Cardiac muscle cell (in vitro differentiated cells and primary cell): Measurements from ENCODE around the gene UBE4B. TPM values are rescaled to one million over a fixed set of nuclear protein-coding genes. Genes with fewer than 3 reads are reported as not detected.

ENCODE experiments used
- DNase-seq, 2 donors: peaks; one replicate each; pipeline versions ENCODE4 v3.0.0 to v3.0.0-alpha.2; 2010 to 2017; ENCODE audit warnings: low read depth in 1 of 2, low spot score in 1 of 2
- H3K27ac ChIP-seq: fragments of 200-600 bp; sonication (generic); 2 replicates; pipeline ENCODE4 v1.5.1; 2016
- H3K27me3 ChIP-seq: fragments of 200-600 bp; sonication (generic); 2 replicates; pipeline ENCODE4 v1.6.0; 2016; ENCODE audit warnings: control low read depth
- H3K36me3 ChIP-seq: fragments of 200-600 bp; sonication (generic); 2 replicates; pipeline ENCODE4 v1.5.1; 2016; ENCODE audit warnings: control low read depth
- H3K4me1 ChIP-seq: fragments of 200-600 bp; sonication (generic); 2 replicates; pipeline ENCODE4 v1.8.1; 2017; ENCODE audit warnings: low read depth, mild to moderate bottlenecking, mixed run types
- H3K4me3 ChIP-seq: fragments of 200-600 bp; sonication (generic); 2 replicates; pipeline ENCODE4 v1.5.1; 2016; ENCODE audit warnings: mild to moderate bottlenecking
- H3K9me3 ChIP-seq: fragments of 200-600 bp; sonication (generic); 2 replicates; pipeline ENCODE4 v1.5.1; 2017; ENCODE audit warnings: low read depth, mild to moderate bottlenecking, control low read depth
- CTCF ChIP-seq: IDR thresholded peaks from 2 replicates; pipeline ENCODE4 v1.5.1; 2012; ENCODE audit warnings: low read depth, mild to moderate bottlenecking, low read length
- polyA plus RNA-seq: library from polyadenylated mRNA; unstranded; fragments of >200 nt; fragmentation: Nextera tagmentation; extraction: Ambion mirVana; gene quantifications from 2 replicates; pipeline ENCODE4 v1.2.1, GENCODE V29; 2016
- total RNA-seq: library from RNA; depleted of rRNA; stranded (reverse); fragments of >200 nt; gene quantifications from 2 replicates; pipeline ENCODE4 v1.2.3, GENCODE V29; 2016

UBE4B gene
- total and polyA plus RNA-seq, 2 experiments from 2014 or later, result 34.1 to 72.0 TPM

GRCh38 chr1:10122926-10123325 lies 90.2 kb downstream of the UBE4B start:
- Histone ChIP-seq H3K4me1 (no peaks in the 10 kb centered on the region), H3K4me3 (no peak overlapping the region), H3K27ac (no peak overlapping the region), H3K36me3 (peaks cover 37% of the 10 kb centered on the region), H3K9me3 (no peaks in the 10 kb centered on the region), H3K27me3 (no peaks in the 10 kb centered on the region)
- DNase-seq, result no peak
- no peak for TF ChIP-seq CTCF

- DNase-seq, result no peak
- no peak overlapping the region for H3K27ac ChIP-seq
- TF ChIP-seq CTCF, result no peak
- no peaks in the 10 kb centered on the region for H3K4me1 ChIP-seq
- H3K4me3 ChIP-seq, result no peak overlapping the region
- H3K27me3 ChIP-seq, result no peaks in the 10 kb centered on the region
- H3K9me3 ChIP-seq, result no peaks in the 10 kb centered on the region
- peaks cover 39% of the 10 kb centered on the region for H3K36me3 ChIP-seq
Observed at GRCh38 chr1:10128101-10128765, 95.5 kb downstream of the UBE4B start.

- no peak overlapping the region for H3K4me3 ChIP-seq
- TF ChIP-seq CTCF, result no peak
- no peaks in the 10 kb centered on the region for H3K4me1 ChIP-seq
- peaks cover 55% of the 10 kb centered on the region for H3K36me3 ChIP-seq
- no peaks in the 10 kb centered on the region for H3K27me3 ChIP-seq
- H3K27ac ChIP-seq, result no peak overlapping the region
- H3K9me3 ChIP-seq, result no peaks in the 10 kb centered on the region
- DNase-seq, result no peak
Observed at GRCh38 chr1:10132316-10132715, 99.6 kb downstream of the UBE4B start.

GRCh38 chr1:10132852-10133251 lies 100.1 kb downstream of the UBE4B start:
- no peaks in the 10 kb centered on the region for H3K27me3 ChIP-seq
- H3K36me3 ChIP-seq, result peaks cover 51% of the 10 kb centered on the region
- H3K4me1 ChIP-seq, result no peaks in the 10 kb centered on the region
- no peak for TF ChIP-seq CTCF
- no peaks in the 10 kb centered on the region for H3K9me3 ChIP-seq
- no peak overlapping the region for H3K27ac ChIP-seq
- H3K4me3 ChIP-seq, result no peak overlapping the region
- DNase-seq, result no peak

GRCh38 chr1:10140981-10141380 lies 108.2 kb downstream of the UBE4B start:
- no peaks in the 10 kb centered on the region for H3K27me3 ChIP-seq
- no peak for TF ChIP-seq CTCF
- DNase-seq, result no peak
- no peaks in the 10 kb centered on the region for H3K9me3 ChIP-seq
- no peak overlapping the region for H3K4me3 ChIP-seq
- no peaks in the 10 kb centered on the region for H3K4me1 ChIP-seq
- peaks cover 15% of the 10 kb centered on the region for H3K36me3 ChIP-seq
- no peak overlapping the region for H3K27ac ChIP-seq
